WTC11 (cell line): ENCODE results near the gene LCNL1. TPM values are rescaled to one million over a fixed set of nuclear protein-coding genes. Genes with fewer than 3 reads are reported as not detected.

ENCODE experiments used
- ATAC-seq: fragments of 200-7000 bp; cut with Tn5 transposase; 2 replicates; pipeline ENCODE4 v1.10.0; 2021; ENCODE audit warnings: mild to moderate bottlenecking, moderate library complexity
- CTCF ChIA-PET: fragments of 300-600 bp; sonication (Branson Sonifier 250); formaldehyde crosslinking; loops from one replicate; lab custom pipeline; 2021; ENCODE audit warnings: antibody characterized with exemption; lab: Charles Lee
- POLR2A ChIA-PET: fragments of 350-600 bp; sonication (Branson Sonifier 250); formaldehyde crosslinking; loops from one replicate; lab custom pipeline; 2021; ENCODE audit warnings: antibody characterized with exemption; lab: Charles Lee
- DNase-seq: peaks from one replicate; pipeline ENCODE4 v3.0.0; 2021; ENCODE audit warnings: low spot score
- H3K27ac Mint-ChIP-seq: 2 replicates; pipeline ENCODE4 v1.8.0; 2021; ENCODE audit warnings: mixed read lengths
- H3K27me3 Mint-ChIP-seq: 2 replicates; pipeline ENCODE4 v1.8.0; 2021; ENCODE audit warnings: low read depth, mild to moderate bottlenecking, moderate library complexity, mixed read lengths
- H3K36me3 Mint-ChIP-seq: 2 replicates; pipeline ENCODE4 v1.8.0; 2021; ENCODE audit warnings: mixed read lengths
- H3K4me1 Mint-ChIP-seq: 2 replicates; pipeline ENCODE4 v1.8.0; 2022; ENCODE audit warnings: mixed read lengths
- H3K4me3 Mint-ChIP-seq: 2 replicates; pipeline ENCODE4 v1.8.0; 2021; ENCODE audit warnings: mild to moderate bottlenecking, moderate library complexity, mixed read lengths
- H3K9me3 Mint-ChIP-seq: 2 replicates; pipeline ENCODE4 v1.8.0; 2021; ENCODE audit warnings: mixed read lengths
- ATF1 ChIP-seq: sonication (generic); formaldehyde crosslinking; IDR thresholded peaks from 2 replicates; pipeline ENCODE4 v1.8.1; 2023; ENCODE audit warnings: mild to moderate bottlenecking, moderate library complexity, missing genetic modification reagents
- ATF3 ChIP-seq: sonication (generic); formaldehyde crosslinking; conservative IDR thresholded peaks from 2 replicates; pipeline ENCODE4 v1.8.1; 2022; ENCODE audit warnings: mild to moderate bottlenecking, missing genetic modification reagents
- CBFB ChIP-seq: sonication (generic); formaldehyde crosslinking; IDR thresholded peaks from 2 replicates; pipeline ENCODE4 v1.8.1; 2022; ENCODE audit warnings: mild to moderate bottlenecking, low read depth, missing genetic modification reagents
- CTCF ChIP-seq: fragments of 200-600 bp; IDR thresholded peaks from 2 replicates; pipeline ENCODE4 v1.8.0; 2022; ENCODE audit warnings: antibody characterized with exemption
- E2F5 ChIP-seq: sonication (generic); formaldehyde crosslinking; IDR thresholded peaks from 2 replicates; pipeline ENCODE4 v1.8.1; 2022; ENCODE audit warnings: mild to moderate bottlenecking, moderate library complexity, missing genetic modification reagents
- ERG ChIP-seq: fragments of 250-450 bp; sonication (Bioruptor Pico); IDR thresholded peaks from 2 replicates; pipeline ENCODE4 v1.8.0; 2021; ENCODE audit warnings: mild to moderate bottlenecking
- ESRRA ChIP-seq: sonication (generic); formaldehyde crosslinking; IDR thresholded peaks from 2 replicates; pipeline ENCODE4 v1.8.1; 2022; ENCODE audit warnings: mild to moderate bottlenecking, missing genetic modification reagents, borderline replicate concordance
- FOXJ3 ChIP-seq: sonication (generic); formaldehyde crosslinking; IDR thresholded peaks from 2 replicates; pipeline ENCODE4 v1.9.0; 2021; ENCODE audit warnings: missing genetic modification reagents, mild to moderate bottlenecking, borderline replicate concordance
- HMGA2 ChIP-seq: fragments of 250-450 bp; sonication (Bioruptor Pico); IDR thresholded peaks from 2 replicates; pipeline ENCODE4 v1.4.0; 2021; ENCODE audit warnings: mild to moderate bottlenecking, moderate library complexity
- HMGXB4 ChIP-seq: sonication (generic); formaldehyde crosslinking; IDR thresholded peaks from 2 replicates; pipeline ENCODE4 v1.8.1; 2023; ENCODE audit warnings: mild to moderate bottlenecking, moderate library complexity, missing genetic modification reagents
- JAZF1 ChIP-seq: fragments of 250-450 bp; sonication (Bioruptor Pico); IDR thresholded peaks from 2 replicates; pipeline ENCODE4 v1.9.0; 2021; ENCODE audit warnings: moderate library complexity, mild to moderate bottlenecking, inconsistent platforms
- MAX ChIP-seq: sonication (generic); formaldehyde crosslinking; IDR thresholded peaks from 2 replicates; pipeline ENCODE4 v1.8.0; 2022; ENCODE audit warnings: mild to moderate bottlenecking, missing genetic modification reagents
- NR3C1 ChIP-seq: sonication (generic); formaldehyde crosslinking; conservative IDR thresholded peaks from 2 replicates; pipeline ENCODE4 v1.8.1; 2023; ENCODE audit warnings: low read depth, mild to moderate bottlenecking, missing genetic modification reagents
- SMAD4 ChIP-seq: sonication (generic); formaldehyde crosslinking; IDR thresholded peaks from 2 replicates; pipeline ENCODE4 v1.8.0; 2022; ENCODE audit warnings: mild to moderate bottlenecking, missing genetic modification reagents
- TEAD4 ChIP-seq: sonication (generic); formaldehyde crosslinking; IDR thresholded peaks from 2 replicates; pipeline ENCODE4 v1.8.0; 2022; ENCODE audit warnings: mild to moderate bottlenecking, missing genetic modification reagents
- USF2 ChIP-seq: sonication (generic); formaldehyde crosslinking; IDR thresholded peaks from 2 replicates; pipeline ENCODE4 v1.8.1; 2023; ENCODE audit warnings: mild to moderate bottlenecking, missing genetic modification reagents, moderate library complexity
- ZMAT4 ChIP-seq: fragments of 250-450 bp; sonication (Bioruptor Pico); IDR thresholded peaks from 2 replicates; pipeline ENCODE4 v1.9.0; 2021; ENCODE audit warnings: mild to moderate bottlenecking
- ZNF138 ChIP-seq: sonication (generic); formaldehyde crosslinking; conservative IDR thresholded peaks from 2 replicates; pipeline ENCODE4 v1.8.1; 2022; ENCODE audit warnings: mild to moderate bottlenecking, moderate library complexity, missing genetic modification reagents
- ZNF281 ChIP-seq: sonication (generic); formaldehyde crosslinking; IDR thresholded peaks from 2 replicates; pipeline ENCODE4 v1.8.0; 2023; ENCODE audit warnings: mild to moderate bottlenecking, missing genetic modification reagents
- total RNA-seq: library from RNA; stranded (reverse); gene quantifications from 3 replicates; pipeline ENCODE4 v1.2.3, GENCODE V29; 2021

LCNL1 gene
- total RNA-seq, 1 experiment from 2014 or later: 0.50 TPM

GRCh38 chr9:137030538-137031527, 48.0 kb downstream of the LCNL1 start:
- no peak overlapping the region for H3K27ac Mint-ChIP-seq
- 0 out of 2 replicates have a peak, but pooled peaks cover 2% of the 10 kb centered on the region for H3K4me1 Mint-ChIP-seq
- H3K9me3 Mint-ChIP-seq: no peaks in the 10 kb centered on the region
- no peak for ATAC-seq
- no peaks in the 10 kb centered on the region for H3K36me3 Mint-ChIP-seq
- peaks cover 17% of the 10 kb centered on the region for H3K27me3 Mint-ChIP-seq
- POLR2A ChIA-PET: interaction anchor here (0.6 kb wide), 1 partner anchor 40 kb away, joined by 3 read pairs; no protein-coding TSS in a partner anchor
- no peak overlapping the region for H3K4me3 Mint-ChIP-seq
- TF ChIP-seq ZNF281 (CRISPR knock-in tag) (no peak), ATF1 (CRISPR knock-in tag) (no peak), ERG (CRISPR knock-in tag) (no peak), MAX (CRISPR knock-in tag) (no peak), CTCF (no peak), SMAD4 (CRISPR knock-in tag) (no peak), ZNF138 (CRISPR knock-in tag) (no peak), HMGXB4 (CRISPR knock-in tag) (no peak), CBFB (CRISPR knock-in tag) (no peak), HMGA2 (no peak), USF2 (no peak), TEAD4 (no peak), FOXJ3 (CRISPR knock-in tag) (no peak), E2F5 (CRISPR knock-in tag) (no peak), JAZF1 (CRISPR knock-in tag) (no peak), NR3C1 (CRISPR knock-in tag) (no peak), ESRRA (no peak), ZMAT4 (no peak), ATF3 (CRISPR knock-in tag) (no peak)
- CTCF ChIA-PET: interaction anchor here (1.1 to 4.1 kb wide), 17 partner anchors 10 to 268 kb away, joined by 3 to 53 read pairs (median 14); partner anchors contain the start of genes CLIC3, ENTPD2, NPDC1 and PTGDS
- no peak for DNase-seq
